ENCODE measurements around the gene TRPM1. TPM values are rescaled to one million over a fixed set of nuclear protein-coding genes. Genes with fewer than 3 reads are reported as not detected.

TRPM1 gene
- total RNA-seq, 1 donor from 2014 or later = not detected

GRCh38 chr15:31014608-31014925 lies 87.0 kb downstream of the TRPM1 start:
- no peak for DNase-seq (ENCODE audit: low spot score in 2 of 2)
- Histone ChIP-seq H3K27me3 (no peaks in the 10 kb centered on the region), H3K36me3 (no peaks in the 10 kb centered on the region), H3K9me3 (peaks cover 10 to 24% of the 10 kb centered on the region in 2 donors), H3K4me1 (no peaks in the 10 kb centered on the region), H3K27ac (no peak overlapping the region), H3K4me3 (no peak overlapping the region)
- intact Hi-C loops (cut with DNase I) = no loop called here
- no peak for TF ChIP-seq CTCF (IDR thresholded peaks at IDR 0.05)

GRCh38 chr15:31013863-31014607 lies 87.5 kb downstream of the TRPM1 start:
- Histone ChIP-seq H3K4me1 (no peaks in the 10 kb centered on the region), H3K27ac (no peak overlapping the region), H3K27me3 (no peaks in the 10 kb centered on the region), H3K9me3 (peaks cover 10 to 24% of the 10 kb centered on the region in 2 donors), H3K36me3 (no peaks in the 10 kb centered on the region), H3K4me3 (no peak overlapping the region)
- no peak for DNase-seq (ENCODE audit: low spot score in 2 of 2)
- intact Hi-C loops (cut with DNase I) = no loop called here
- no peak for TF ChIP-seq CTCF (IDR thresholded peaks at IDR 0.05)

GRCh38 chr15:31012455-31012854 lies 89.1 kb downstream of the TRPM1 start:
- Histone ChIP-seq H3K4me1 (no peaks in the 10 kb centered on the region), H3K4me3 (no peak overlapping the region), H3K36me3 (no peaks in the 10 kb centered on the region), H3K27ac (no peak overlapping the region), H3K9me3 (peaks cover 10 to 24% of the 10 kb centered on the region in 2 donors), H3K27me3 (no peaks in the 10 kb centered on the region)
- no peak for DNase-seq (ENCODE audit: low spot score in 2 of 2)
- intact Hi-C loops (cut with DNase I) = no loop called here
- no peak for TF ChIP-seq CTCF (IDR thresholded peaks at IDR 0.05)

- peaks cover 10 to 24% of the 10 kb centered on the region in 2 donors for H3K9me3 ChIP-seq
- H3K4me1 ChIP-seq = no peaks in the 10 kb centered on the region
- no peaks in the 10 kb centered on the region for H3K27me3 ChIP-seq
- no peak overlapping the region for H3K27ac ChIP-seq
- intact Hi-C loops (cut with DNase I) = no loop called here
- TF ChIP-seq CTCF (IDR thresholded peaks at IDR 0.05) = no peak
- no peaks in the 10 kb centered on the region for H3K36me3 ChIP-seq
- H3K4me3 ChIP-seq = no peak overlapping the region
- no peak for DNase-seq (ENCODE audit: low spot score in 2 of 2)
Measured at GRCh38 chr15:31010036-31010435, 91.5 kb downstream of the TRPM1 start.

GRCh38 chr15:31005660-31006059 lies 95.9 kb downstream of the TRPM1 start:
- Histone ChIP-seq H3K27ac (no peak overlapping the region), H3K36me3 (no peaks in the 10 kb centered on the region), H3K27me3 (no peaks in the 10 kb centered on the region), H3K4me3 (no peak overlapping the region), H3K4me1 (no peaks in the 10 kb centered on the region), H3K9me3 (peaks cover 0 to 1% of the 10 kb centered on the region in 2 donors)
- intact Hi-C loops (cut with DNase I) = no loop called here
- no peak for TF ChIP-seq CTCF (IDR thresholded peaks at IDR 0.05)
- no peak for DNase-seq (ENCODE audit: low spot score in 2 of 2)

Data from ascending aorta (tissue), 2 donors.